ENCODE results near the gene PCBP2.

- TF ChIP-seq CTCF (IDR thresholded peaks at IDR 0.05), result no peak
- no peak for TF ChIP-seq POLR2A (IDR thresholded peaks at IDR 0.05)
Measured at GRCh38 chr12:53419756-53420155, 32.1 kb upstream of the PCBP2 start.
